Right ventricle myocardium superior (tissue), 1 donor: ENCODE data around the gene CNP. TPM values are rescaled to one million over a fixed set of nuclear protein-coding genes. Genes with fewer than 3 reads are reported as not detected.
"Not testable (repeated sequence)": the region's sequence is repeated elsewhere in the genome, so short reads cannot be mapped to it uniquely, and the experiment has no call there.

Experiments used
- ATAC-seq: fragments of 200-7000 bp; cut with Tn5 transposase; one replicate; pipeline ENCODE4 v1.9.1; 2020; ENCODE audit warnings: mild to moderate bottlenecking; ENCODE audit not compliant: poor library complexity
- DNase-seq: peaks from one replicate; pipeline ENCODE4 v3.0.0-alpha.2; 2020
- intact Hi-C: fragments of 100-400 bp; cut with DNase I; formaldehyde crosslinking; loops from one replicate; pipeline ENCODE4 v1.11.2; 2022
- total RNA-seq: library from RNA; stranded (reverse); fragmentation: NEBNext Ultra II Directional; extraction: Animal tissue kit (Norgen Biotek cat#: 25700); gene quantifications from one replicate; pipeline ENCODE4 v1.2.1, GENCODE V29; 2021
- donor health status: DM: no; HTN: yes; CAD: no; lungs with severe emphysema.

Gene CNP
- total RNA-seq, 1 donor from 2014 or later: 23.0 TPM

- DNase-seq (no peak), ATAC-seq (no peak)
- intact Hi-C loops: no loop called here
Measured at GRCh38 chr17:41989702-41990419, 23.3 kb downstream of the CNP start.

- ATAC-seq (no peak), DNase-seq (no peak)
- intact Hi-C loops: no loop called here
Measured at GRCh38 chr17:41992576-41992975, 26.0 kb downstream of the CNP start.

GRCh38 chr17:41996855-41997164 is 30.2 kb downstream of the CNP start:
- ATAC-seq (no peak), DNase-seq (no peak)
- intact Hi-C loops: no loop called here

DNA sequence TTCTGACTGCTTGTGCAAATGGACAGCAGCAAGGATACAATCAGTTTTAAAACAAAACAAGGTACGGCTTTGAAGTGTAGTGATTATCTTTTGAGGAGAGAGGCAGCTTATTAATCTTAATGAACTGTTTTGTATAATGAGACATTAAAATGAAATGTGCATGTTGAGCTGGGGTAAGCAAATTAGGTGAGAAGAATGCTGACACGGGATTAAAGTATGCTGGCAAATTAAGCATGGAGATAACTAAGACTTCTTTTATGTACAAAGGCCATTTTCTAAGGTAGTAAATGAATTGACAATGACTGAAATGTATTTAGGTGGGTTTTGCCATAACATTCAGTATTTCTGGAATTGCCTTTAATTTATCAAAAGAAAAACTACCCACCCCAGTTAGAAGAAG is 31.9 kb downstream of the CNP start:
- ATAC-seq (no peak), DNase-seq (no peak)
- intact Hi-C loops: no loop called here

DNA sequence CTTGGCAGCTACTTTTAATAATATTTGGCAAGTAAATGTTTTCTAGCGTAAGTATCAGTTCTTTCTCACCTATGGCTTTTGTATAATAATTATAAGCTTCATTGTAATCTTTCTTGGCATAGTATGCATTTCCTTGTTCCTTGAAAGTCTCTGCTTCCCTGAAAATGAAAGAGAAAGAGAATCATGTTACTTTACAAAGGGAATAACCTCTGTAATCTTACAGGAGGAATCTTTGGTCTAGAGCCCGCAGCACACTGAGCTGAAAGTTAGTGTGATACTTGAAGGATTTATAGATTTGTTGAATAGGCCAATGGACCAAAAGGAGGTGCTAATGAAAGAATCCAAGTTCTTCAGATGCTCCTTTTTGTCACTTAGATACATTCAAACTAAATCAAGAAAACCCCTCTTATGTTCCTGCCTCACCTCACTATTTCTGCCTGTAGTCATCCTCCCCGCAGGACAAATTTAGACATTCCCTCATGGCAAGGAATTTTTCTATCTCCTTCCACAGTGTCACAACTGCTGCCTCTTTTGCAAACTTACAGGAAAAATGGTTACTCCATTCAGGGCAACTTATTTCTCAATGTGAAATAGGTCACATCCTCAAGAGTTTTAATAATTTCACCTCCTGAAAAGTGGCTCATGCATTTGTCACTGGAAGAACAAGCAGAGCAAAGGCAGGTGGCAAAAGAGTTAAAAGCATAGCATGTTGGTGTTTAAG is 34.0 kb downstream of the CNP start:
- intact Hi-C loops: no loop called here
- DNase-seq (no peak), ATAC-seq (no peak)

GRCh38 chr17:42001729-42002128 is 35.1 kb downstream of the CNP start:
- no peak for ATAC-seq
- intact Hi-C loops: no loop called here

GRCh38 chr17:42002175-42002791 is 35.7 kb downstream of the CNP start:
- ATAC-seq (no peak), DNase-seq (no peak)
- intact Hi-C loops: no loop called here

More at GRCh38 chr17:42001729-42002128, 35.1 kb downstream of the CNP start:
- DNase-seq: no peak

DNA sequence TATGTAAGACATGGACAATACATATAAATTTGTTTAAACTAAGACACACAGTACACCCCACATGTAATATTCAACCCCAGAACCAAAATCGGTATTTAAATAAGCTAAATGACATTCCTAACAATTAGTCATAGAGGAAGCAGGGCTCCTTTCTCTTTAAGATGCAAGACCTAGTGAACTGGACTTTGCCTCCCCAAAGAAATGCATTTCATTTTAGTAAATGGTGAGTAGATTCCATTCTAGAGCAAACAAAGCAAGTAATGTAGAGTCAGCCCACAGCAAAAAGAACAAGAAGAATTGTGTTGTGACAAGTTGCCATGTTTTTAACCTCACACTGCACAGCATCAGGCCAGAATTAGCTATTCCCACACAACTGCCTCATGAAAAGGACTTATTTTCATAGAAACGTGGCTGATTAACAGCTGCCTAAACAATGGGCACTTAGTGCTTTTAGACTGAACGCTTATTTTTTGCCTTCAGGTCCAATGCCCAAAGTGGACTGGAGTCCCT is 36.3 kb downstream of the CNP start:
- intact Hi-C loops: no loop called here
- no peak for ATAC-seq
- DNase-seq: no peak

- ATAC-seq: no peak
- intact Hi-C loops: no loop called here
- no peak for DNase-seq
Measured at GRCh38 chr17:42005166-42005565, 38.6 kb downstream of the CNP start.

DNA sequence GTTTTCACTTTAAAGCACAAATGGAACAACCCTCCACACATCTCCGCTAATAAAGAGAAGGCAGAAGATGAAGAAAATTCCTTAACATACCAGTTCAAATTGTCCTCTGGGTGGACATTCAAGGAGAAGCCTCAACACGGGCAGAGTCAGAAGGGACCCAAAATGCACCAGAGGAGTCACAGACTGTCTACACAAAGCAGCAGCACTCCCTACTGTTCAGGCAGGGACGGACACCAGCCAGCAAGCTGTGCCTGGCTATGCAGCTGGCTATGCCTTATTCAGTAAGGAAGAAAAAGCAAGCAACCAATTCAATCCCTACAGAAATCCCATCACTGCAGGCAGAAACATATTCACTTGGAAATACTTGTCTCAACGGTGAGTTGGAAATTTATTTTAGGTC is 42.6 kb downstream of the CNP start:
- ATAC-seq: no peak
- DNase-seq: no peak
- intact Hi-C loops: no loop called here

DNA sequence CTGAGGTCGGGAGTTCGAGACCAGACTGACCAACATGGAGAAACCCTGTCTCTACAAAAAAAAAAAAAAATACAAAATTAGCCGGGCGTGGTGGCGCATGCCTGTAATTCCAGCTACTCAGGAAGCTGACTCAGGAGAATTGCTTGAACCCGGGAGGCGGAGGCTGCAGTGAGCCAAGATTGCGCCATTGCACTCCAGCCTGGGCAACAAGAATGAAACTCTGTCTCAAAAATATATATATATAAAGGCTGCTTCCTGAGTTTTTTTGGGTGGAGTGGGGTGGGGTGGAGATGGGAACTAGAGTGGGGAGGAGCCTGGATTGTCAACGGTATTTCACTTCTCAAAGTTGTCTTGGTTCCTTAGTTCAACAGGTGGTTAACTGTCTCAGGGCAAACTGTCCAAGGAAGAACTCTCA is 43.7 kb downstream of the CNP start:
- ATAC-seq (peak; percentile 31), DNase-seq (peak; percentile 53)
- intact Hi-C loops: not testable (repeated sequence)

DNA sequence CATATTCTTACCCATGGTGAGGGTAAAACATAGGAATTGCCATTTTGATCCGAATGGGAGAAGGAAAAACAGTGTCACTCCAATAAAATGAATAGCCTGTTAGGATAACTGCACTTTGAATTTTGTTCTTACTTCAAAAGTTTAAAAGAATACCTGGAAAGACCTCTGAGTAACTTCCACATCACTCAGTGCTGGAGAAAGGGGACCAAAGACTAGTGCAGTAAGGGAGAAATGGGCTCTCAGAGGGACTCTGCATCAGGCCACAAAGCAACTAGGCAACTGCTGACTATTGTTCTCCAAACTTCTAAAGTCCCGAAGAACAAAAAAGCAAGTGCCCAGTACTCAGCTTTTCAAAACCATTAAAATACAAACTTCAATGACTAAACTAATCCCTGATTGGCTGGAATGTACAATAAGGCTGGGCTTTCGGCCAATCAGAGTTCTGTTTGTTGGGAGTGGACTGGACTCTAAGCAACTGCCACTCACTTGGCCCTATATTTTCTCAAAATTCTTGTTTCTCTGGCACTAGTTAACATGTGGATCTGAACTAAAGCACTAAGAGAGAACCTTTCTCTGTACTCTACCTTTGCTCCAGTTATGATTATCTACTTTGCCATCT is 44.4 kb downstream of the CNP start:
- intact Hi-C loops: no loop called here

DNA sequence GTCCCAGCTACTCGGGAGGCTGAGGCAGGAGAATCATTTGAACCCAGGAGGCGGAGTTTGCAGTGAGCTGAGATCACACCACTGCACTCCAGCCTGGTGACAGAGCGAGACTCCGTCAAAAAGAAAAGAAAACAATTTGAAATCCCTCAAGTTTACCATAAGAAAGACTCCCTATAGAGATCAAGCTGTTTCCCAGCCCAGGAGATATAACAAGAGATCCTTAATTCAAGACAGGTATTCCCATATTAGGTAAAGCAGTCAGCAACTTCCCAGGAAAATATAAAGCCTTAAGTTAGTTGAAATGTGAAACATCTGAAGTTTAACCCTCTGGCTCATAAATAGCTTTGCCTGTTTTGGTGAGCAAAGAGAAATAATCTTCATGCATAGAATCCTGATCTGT is 45.8 kb downstream of the CNP start:
- DNase-seq, ATAC-seq, intact Hi-C loops: not testable (repeated sequence)

More for the DNA sequence above, 44.4 kb downstream of the CNP start:
- ATAC-seq: no peak
- no peak for DNase-seq

DNA sequence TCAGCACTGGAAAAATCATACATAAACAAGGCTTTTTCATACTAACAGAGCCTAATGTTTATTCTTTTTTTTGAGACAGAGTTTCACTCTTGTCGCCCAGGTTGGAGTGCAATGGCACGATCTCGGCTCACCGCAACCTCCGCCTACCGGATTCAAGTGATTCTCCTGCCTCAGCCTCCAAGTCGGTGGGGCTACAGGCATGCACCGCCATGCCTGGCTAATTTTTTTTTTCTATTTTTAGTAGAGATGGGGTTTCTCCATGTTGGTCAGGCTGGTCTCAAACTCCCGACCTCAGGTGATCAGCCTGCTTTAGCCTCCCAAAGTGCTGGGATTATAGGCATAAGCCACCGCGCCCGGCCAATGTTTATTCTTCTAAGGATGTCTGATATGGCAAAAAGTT is 47.1 kb downstream of the CNP start:
- DNase-seq, ATAC-seq, intact Hi-C loops: not testable (repeated sequence)

DNA sequence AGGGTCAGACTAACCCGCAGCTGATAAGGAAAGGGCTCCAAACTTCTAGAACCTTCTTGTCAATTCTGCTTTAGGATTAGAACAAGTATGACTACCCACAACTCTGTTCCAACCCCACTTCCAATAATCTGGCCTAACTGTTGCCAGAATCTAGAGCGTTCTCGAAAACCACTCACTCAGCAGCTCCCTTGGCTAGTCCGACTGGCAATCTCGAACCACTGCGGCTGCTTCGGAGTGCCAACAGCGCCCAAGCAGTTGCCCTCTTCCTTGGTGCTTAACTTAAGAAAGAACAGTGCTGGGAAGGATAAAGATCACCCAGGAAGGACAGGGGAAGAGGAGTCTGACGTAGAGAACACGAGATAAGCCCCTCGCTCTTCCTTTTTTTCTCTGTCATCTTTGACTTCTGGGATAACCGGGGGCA is 49.8 kb downstream of the CNP start:
- no peak for DNase-seq
- peak; percentile 1 for ATAC-seq
- intact Hi-C loops: loop anchor here (5.0 kb wide), 1 partner anchor 49 kb away; the partner anchor contains the start of gene CNP

DNA sequence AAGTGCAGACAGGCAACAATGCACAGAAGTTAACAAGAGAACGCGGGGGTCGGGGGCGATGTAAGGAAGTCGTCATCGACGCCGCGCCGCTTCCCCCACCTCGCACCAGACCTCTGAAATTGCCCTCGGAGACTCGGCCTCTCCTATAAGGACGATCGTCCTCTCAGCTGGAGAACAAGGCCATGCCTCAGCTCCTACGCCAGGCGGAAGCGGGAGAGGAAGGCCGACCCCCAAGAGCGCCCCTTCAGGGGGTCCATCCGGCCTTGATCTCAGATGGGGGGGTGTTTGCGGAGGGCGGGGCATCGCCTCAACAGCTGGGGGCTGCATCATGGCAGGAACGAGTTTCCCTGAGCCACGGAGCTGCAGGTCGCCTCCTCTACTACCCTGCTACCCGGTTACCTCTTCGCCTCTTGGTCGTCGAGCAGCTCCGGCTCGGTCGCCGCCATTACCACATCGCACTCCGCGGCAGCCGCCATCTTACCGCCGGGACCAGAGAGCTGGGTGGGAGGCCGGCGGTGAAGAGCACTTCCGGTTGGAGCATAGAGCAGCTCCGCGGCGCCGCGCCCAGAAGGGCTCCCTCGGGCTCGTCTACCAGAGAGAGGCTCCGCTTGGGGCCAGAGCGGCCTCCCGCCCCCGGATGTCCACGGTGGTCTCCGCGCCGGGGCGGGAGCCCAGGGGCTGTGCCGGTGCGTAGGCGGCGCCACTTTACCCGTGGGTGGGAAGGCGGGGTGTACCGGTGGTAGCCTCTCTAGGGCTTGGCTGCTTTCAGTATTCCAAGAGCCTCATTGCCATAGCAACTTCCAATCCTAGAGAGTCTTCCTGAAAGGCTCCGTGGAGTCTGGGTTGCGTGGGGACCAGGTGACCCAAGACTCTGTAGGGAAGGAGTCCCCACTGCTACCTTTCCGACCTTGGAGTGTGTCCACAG is 50.6 kb downstream of the CNP start, which contains the start of gene DNAJC7:
TSS of gene DNAJC7 (minus strand) at position 499 of the 925 bp plus-strand sequence. CDS start at position 476, 23 bp downstream.
- DNase-seq: peak; percentile 97
- intact Hi-C loops: loop anchor here (5.0 kb wide), 1 partner anchor 50 kb away; the partner anchor contains the start of gene CNP
- peak; percentile 96 for ATAC-seq

- no peak for ATAC-seq
- no peak for DNase-seq
- intact Hi-C loops: loop anchor here (5.0 kb wide), 1 partner anchor 51 kb away; the partner anchor contains the start of gene CNP
Measured at GRCh38 chr17:42017866-42018200, 51.2 kb downstream of the CNP start.

- no peak for ATAC-seq
- DNase-seq: no peak
- intact Hi-C loops: loop anchor here (5.0 kb wide), 1 partner anchor 51 kb away; the partner anchor contains the start of gene CNP
Measured at GRCh38 chr17:42018339-42018738, 51.7 kb downstream of the CNP start.
